Neural cell (in vitro differentiated cells): ENCODE results near the gene SLC16A4. TPM values are rescaled to one million over a fixed set of nuclear protein-coding genes. Genes with fewer than 3 reads are reported as not detected.

Source experiments
- H2AFZ ChIP-seq: fragments of 200-600, 300-800 bp; sonication (generic), shearing (Covaris generic); 2 replicates; pipeline ENCODE4 v1.6.0; 2014; ENCODE audit warnings: low read depth, mild to moderate bottlenecking, antibody characterized with exemption, low read length, moderate library complexity
- H3F3A ChIP-seq: fragments of 200-600 bp; shearing (Covaris generic); 2 replicates; pipeline ENCODE4 v1.6.1; 2016; ENCODE audit warnings: mild to moderate bottlenecking, moderate library complexity, mixed read lengths, antibody characterized with exemption, low read length; ENCODE audit not compliant: insufficient read depth, poor library complexity, severe bottlenecking
- H3K27ac ChIP-seq: fragments of 200-600, 300-800 bp; sonication (generic), shearing (Covaris generic); 2 replicates; pipeline ENCODE4 v1.5.1; 2014; ENCODE audit warnings: mild to moderate bottlenecking, low read length, moderate library complexity
- H3K27me3 ChIP-seq: fragments of 300-800, 200-600 bp; sonication (generic), shearing (Covaris generic); 2 replicates; pipeline ENCODE4 v1.6.0; 2014; ENCODE audit warnings: mild to moderate bottlenecking, low read depth, low read length, moderate library complexity; ENCODE audit not compliant: insufficient read depth
- H3K36me3 ChIP-seq: fragments of 300-800, 200-600 bp; sonication (generic), shearing (Covaris generic); 2 replicates; pipeline ENCODE4 v1.5.1; 2014; ENCODE audit warnings: mild to moderate bottlenecking, antibody characterized with exemption, low read length, moderate library complexity; ENCODE audit not compliant: insufficient read depth
- H3K4me2 ChIP-seq: fragments of 300-800, 200-600 bp; sonication (generic), shearing (Covaris generic); 2 replicates; pipeline ENCODE4 v1.6.0; 2014; ENCODE audit warnings: mild to moderate bottlenecking, low read length
- H3K4me3 ChIP-seq: fragments of 300-800, 200-600 bp; sonication (generic), shearing (Covaris generic); 2 replicates; pipeline ENCODE4 v1.5.1; 2014; ENCODE audit warnings: mild to moderate bottlenecking, low read length, moderate library complexity
- H3K79me2 ChIP-seq: fragments of 200-600 bp; shearing (Covaris generic); replicated peaks from 2 replicates; pipeline ENCODE4 v1.6.0; 2014; ENCODE audit warnings: mild to moderate bottlenecking, low read length, moderate library complexity; ENCODE audit not compliant: insufficient read depth
- H3K9ac ChIP-seq: fragments of 300-800, 200-600 bp; sonication (generic), shearing (Covaris generic); 2 replicates; pipeline ENCODE4 v1.6.1; 2016; ENCODE audit warnings: mild to moderate bottlenecking, low read length, mixed read lengths
- H3K9me2 ChIP-seq: fragments of 200-600 bp; shearing (Covaris generic); 2 replicates; pipeline ENCODE4 v1.6.1; 2016; ENCODE audit warnings: mild to moderate bottlenecking, low read length, mixed read lengths; ENCODE audit not compliant: insufficient read depth
- H3K9me3 ChIP-seq: fragments of 200-600, 300-800 bp; sonication (generic), shearing (Covaris generic); 2 replicates; pipeline ENCODE4 v1.6.1; 2016; ENCODE audit warnings: mild to moderate bottlenecking, mixed run types, low read length, moderate library complexity, mixed read lengths
- H4K20me1 ChIP-seq: fragments of 200-600 bp; shearing (Covaris generic); 2 replicates; pipeline ENCODE4 v1.6.1; 2016; ENCODE audit warnings: mild to moderate bottlenecking, mixed run types; ENCODE audit not compliant: insufficient read depth
- CTCF ChIP-seq: fragments of 450-650 bp; IDR thresholded peaks from 2 replicates; pipeline ENCODE4 v1.5.1; 2014; ENCODE audit warnings: antibody characterized with exemption, mild to moderate bottlenecking, moderate library complexity; ENCODE audit not compliant: poor library complexity, severe bottlenecking
- EP300 ChIP-seq: fragments of 450-650 bp; conservative IDR thresholded peaks from 2 replicates; pipeline ENCODE4 v1.6.1; 2014; ENCODE audit warnings: antibody characterized with exemption, mild to moderate bottlenecking, moderate library complexity; ENCODE audit not compliant: poor library complexity, severe bottlenecking
- EZH2 ChIP-seq: fragments of 200-600, 300-800 bp; shearing (Covaris generic), sonication (generic); IDR thresholded peaks from 2 replicates; pipeline ENCODE4 v1.6.1; 2014; ENCODE audit warnings: antibody characterized with exemption, low read length, borderline replicate concordance, mild to moderate bottlenecking; ENCODE audit not compliant: insufficient read depth, poor library complexity, severe bottlenecking
- POLR2AphosphoS5 ChIP-seq: IDR thresholded peaks from 2 replicates; pipeline ENCODE4 v1.6.1; 2012
- RAD21 ChIP-seq: fragments of 450-650 bp; conservative IDR thresholded peaks from 2 replicates; pipeline ENCODE4 v1.6.1; 2014; ENCODE audit warnings: antibody characterized with exemption, mild to moderate bottlenecking, moderate library complexity
- REST ChIP-seq: IDR thresholded peaks from 2 replicates; pipeline ENCODE4 v1.6.1; 2012; ENCODE audit warnings: borderline replicate concordance
- SMC3 ChIP-seq: fragments of 450-650 bp; conservative IDR thresholded peaks from 2 replicates; pipeline ENCODE4 v1.6.1; 2014; ENCODE audit warnings: antibody characterized with exemption, mild to moderate bottlenecking, moderate library complexity; ENCODE audit not compliant: poor library complexity
- TAF1 ChIP-seq: IDR thresholded peaks from 2 replicates; pipeline ENCODE4 v1.6.1; 2012; ENCODE audit warnings: low read depth
- polyA plus RNA-seq: library from polyadenylated mRNA; depleted of rRNA; stranded (reverse); fragments of >200 nt; gene quantifications from 2 replicates; pipeline ENCODE4 v1.2.3, GENCODE V29; 2014

The SLC16A4 gene
- polyA plus RNA-seq, 1 donor from 2014 or later: 1.2 TPM

GRCh38 chr1:110436635-110437034 lies 45.8 kb upstream of the SLC16A4 start:
- Histone ChIP-seq H3K27me3 (no peaks in the 10 kb centered on the region), H3F3A (no peaks in the 10 kb centered on the region), H3K79me2 (no peaks in the 10 kb centered on the region), H3K9ac (no peak overlapping the region), H3K27ac (no peak overlapping the region), H3K36me3 (no peaks in the 10 kb centered on the region), H2AFZ (no peak overlapping the region), H3K9me2 (no peaks in the 10 kb centered on the region), H4K20me1 (no peaks in the 10 kb centered on the region), H3K4me3 (no peak overlapping the region), H3K9me3 (no peaks in the 10 kb centered on the region), H3K4me2 (no peak overlapping the region)
- TF ChIP-seq CTCF: no peak

GRCh38 chr1:110434946-110435345 lies 44.1 kb upstream of the SLC16A4 start:
- no peaks in the 10 kb centered on the region for H3K27me3 ChIP-seq
- H2AFZ ChIP-seq: no peak overlapping the region
- no peaks in the 10 kb centered on the region for H4K20me1 ChIP-seq
- H3K4me2 ChIP-seq: no peak overlapping the region
- no peak for TF ChIP-seq REST
- no peak for TF ChIP-seq SMC3
- no peak for TF ChIP-seq CTCF
- no peak for TF ChIP-seq TAF1
- TF ChIP-seq RAD21: no peak
- no peak for TF ChIP-seq POLR2AphosphoS5
- no peaks in the 10 kb centered on the region for H3K9me2 ChIP-seq
- H3K9ac ChIP-seq: no peak overlapping the region
- no peaks in the 10 kb centered on the region for H3K79me2 ChIP-seq
- H3K27ac ChIP-seq: no peak overlapping the region
- H3K4me3 ChIP-seq: no peak overlapping the region
- no peaks in the 10 kb centered on the region for H3K9me3 ChIP-seq
- H3K36me3 ChIP-seq: no peaks in the 10 kb centered on the region
- no peaks in the 10 kb centered on the region for H3F3A ChIP-seq

- no peak overlapping the region for H2AFZ ChIP-seq
- H3K79me2 ChIP-seq: no peaks in the 10 kb centered on the region
- no peak overlapping the region for H3K9ac ChIP-seq
- no peaks in the 10 kb centered on the region for H3K36me3 ChIP-seq
- H3K9me2 ChIP-seq: no peaks in the 10 kb centered on the region
- no peaks in the 10 kb centered on the region for H3K9me3 ChIP-seq
- H3K4me2 ChIP-seq: no peak overlapping the region
- no peaks in the 10 kb centered on the region for H3K27me3 ChIP-seq
- H4K20me1 ChIP-seq: no peaks in the 10 kb centered on the region
- no peak overlapping the region for H3K4me3 ChIP-seq
- H3K27ac ChIP-seq: no peak overlapping the region
- no peaks in the 10 kb centered on the region for H3F3A ChIP-seq
- TF ChIP-seq REST (no peak), EP300 (no peak), EZH2 (no peak), CTCF (no peak), RAD21 (no peak), SMC3 (no peak), TAF1 (no peak)
These were observed 43.0 kb upstream of the SLC16A4 start for GRCh38 chr1:110433803-110434202.
